Muscle of leg (tissue), 11 donors: ENCODE data around the gene DDX56. TPM values are rescaled to one million over a fixed set of nuclear protein-coding genes. Genes with fewer than 3 reads are reported as not detected.

Experiments
- DNase-seq: peaks from one replicate; pipeline ENCODE4 v3.0.0; 2013
- H3K27ac ChIP-seq: one replicate; pipeline ENCODE4 v1.5.1; 2013; ENCODE audit warnings: mild to moderate bottlenecking, low read length, control low read depth
- H3K27me3 ChIP-seq: one replicate; pipeline ENCODE4 v1.6.1; 2013; ENCODE audit warnings: low read length; ENCODE audit not compliant: control insufficient read depth, insufficient read depth
- H3K36me3 ChIP-seq: one replicate; pipeline ENCODE4 v1.6.1; 2013; ENCODE audit warnings: low read length; ENCODE audit not compliant: control insufficient read depth, insufficient read depth
- H3K4me1 ChIP-seq: one replicate; pipeline ENCODE4 v1.6.1; 2013; ENCODE audit warnings: low read length; ENCODE audit not compliant: control insufficient read depth, insufficient read depth
- H3K4me3 ChIP-seq: one replicate; pipeline ENCODE4 v1.5.1; 2013; ENCODE audit warnings: low read length, control low read depth
- H3K9me3 ChIP-seq: replicated peaks from 2 replicates; pipeline ENCODE4 v1.6.1; 2013; ENCODE audit warnings: low read depth, low read length; ENCODE audit not compliant: control insufficient read depth
- WGBS: methylation state at CpG from one replicate; pipeline ENCODE4 v1.1.5; 2013; ENCODE audit warnings: missing lambda C conversion rate; ENCODE audit not compliant: insufficient coverage; 5-methylcytosine and 5-hydroxymethylcytosine counted together
- polyA plus RNA-seq, 8 donors: library from polyadenylated mRNA; unstranded; fragments of 120-200 nt; gene quantifications; one replicate each; pipeline versions ENCODE4 v1.2.1 to v1.2.3, GENCODE V29; 2013; ENCODE audit warnings: inconsistent platforms in 1 of 8, low replicate concordance in 1 of 8; ENCODE audit not compliant: insufficient read length in 8 of 8, insufficient read depth in 1 of 8
- total RNA-seq: library from RNA; stranded (reverse); fragments of 120-200 nt; gene quantifications from one replicate; pipeline ENCODE4 v1.2.4, GENCODE V29; 2013

Gene DDX56
- total and polyA plus RNA-seq, 9 donors: 43.6 to 64.5 (median 52.7) TPM

GRCh38 chr7:44615793-44616192 lies 42.1 kb upstream of the DDX56 start:
- Histone ChIP-seq H3K4me3 (no peak overlapping the region), H3K4me1 (peaks cover 5% of the 10 kb centered on the region), H3K9me3 (no peaks in the 10 kb centered on the region), H3K27ac (peak overlapping the region; percentile 40), H3K27me3 (no peaks in the 10 kb centered on the region), H3K36me3 (no peaks in the 10 kb centered on the region)
- DNase-seq: no peak
- WGBS: no CpG with 5 or more reads among the region's 5 CpGs

GRCh38 chr7:44615149-44615611 lies 41.5 kb upstream of the DDX56 start:
- Histone ChIP-seq H3K4me1 (peaks cover 5% of the 10 kb centered on the region), H3K27me3 (no peaks in the 10 kb centered on the region), H3K4me3 (no peak overlapping the region), H3K36me3 (no peaks in the 10 kb centered on the region), H3K9me3 (no peaks in the 10 kb centered on the region), H3K27ac (peak overlapping the region; percentile 40)
- peak; percentile 58 for DNase-seq
- no CpG with 5 or more reads among the region's 2 CpGs for WGBS

- no peaks in the 10 kb centered on the region for H3K36me3 ChIP-seq
- H3K4me1 ChIP-seq: peaks cover 16% of the 10 kb centered on the region
- no peaks in the 10 kb centered on the region for H3K27me3 ChIP-seq
- H3K27ac ChIP-seq: no peak overlapping the region
- 80% methylated on average over 1 of the region's 3 CpGs for WGBS
- H3K9me3 ChIP-seq: no peaks in the 10 kb centered on the region
- H3K4me3 ChIP-seq: no peak overlapping the region
- no peak for DNase-seq
These were observed 36.1 kb upstream of the DDX56 start for GRCh38 chr7:44609829-44610228.

- Histone ChIP-seq H3K27ac (no peak overlapping the region), H3K4me3 (no peak overlapping the region), H3K27me3 (no peaks in the 10 kb centered on the region), H3K4me1 (peaks cover 16% of the 10 kb centered on the region), H3K36me3 (no peaks in the 10 kb centered on the region), H3K9me3 (no peaks in the 10 kb centered on the region)
- WGBS: 76% methylated on average over 4 of the region's 14 CpGs
- no peak for DNase-seq
These were observed 35.4 kb upstream of the DDX56 start for GRCh38 chr7:44608916-44609648.

- Histone ChIP-seq H3K27me3 (no peaks in the 10 kb centered on the region), H3K4me3 (peak overlapping the region; percentile 93), H3K4me1 (peaks cover 16% of the 10 kb centered on the region), H3K36me3 (no peaks in the 10 kb centered on the region), H3K27ac (peak overlapping the region; percentile 97), H3K9me3 (no peaks in the 10 kb centered on the region)
- DNase-seq: no peak
- 74% methylated on average over 22 of the region's 35 CpGs for WGBS
These were observed 33.7 kb upstream of the DDX56 start for GRCh38 chr7:44607141-44608068.

- WGBS: under 1% methylated on average over 86 of the region's 93 CpGs
- H3K4me3 ChIP-seq: peak within 1 kb of the TSS; percentile 93
- peak; percentile 99 for DNase-seq
- no peaks in the 10 kb centered on the region for H3K27me3 ChIP-seq
- H3K36me3 ChIP-seq: no peaks in the 10 kb centered on the region
- peaks cover 16% of the 10 kb centered on the region for H3K4me1 ChIP-seq
- H3K27ac ChIP-seq: peak within 1 kb of the TSS; percentile 98
- H3K9me3 ChIP-seq: no peaks in the 10 kb centered on the region
These were observed 32.8 kb upstream of the DDX56 start, which contains the start of gene OGDH for GRCh38 chr7:44606341-44607140. Gene OGDH (plus strand): TSS chr7:44606627. CDS start chr7:44624344, 17,717 bp downstream.

- H3K9me3 ChIP-seq: no peaks in the 10 kb centered on the region
- H3K27me3 ChIP-seq: peaks cover 4% of the 10 kb centered on the region
- H3K4me1 ChIP-seq: peaks cover 16% of the 10 kb centered on the region
- H3K4me3 ChIP-seq: no peak overlapping the region
- no peak for DNase-seq
- no peak overlapping the region for H3K27ac ChIP-seq
- WGBS: no CpG with 5 or more reads among the region's 2 CpGs
- no peaks in the 10 kb centered on the region for H3K36me3 ChIP-seq
These were observed 31.2 kb upstream of the DDX56 start for GRCh38 chr7:44604941-44605340.

- WGBS: 57% methylated on average over 1 of the region's 6 CpGs
- no peak for DNase-seq
- Histone ChIP-seq H3K36me3 (no peaks in the 10 kb centered on the region), H3K4me1 (peaks cover 16% of the 10 kb centered on the region), H3K9me3 (no peaks in the 10 kb centered on the region), H3K27me3 (peaks cover 4% of the 10 kb centered on the region), H3K27ac (no peak overlapping the region), H3K4me3 (no peak overlapping the region)
These were observed 29.5 kb upstream of the DDX56 start for GRCh38 chr7:44603193-44603592.

- no peaks in the 10 kb centered on the region for H3K36me3 ChIP-seq
- DNase-seq: no peak
- WGBS: 80% methylated on average over 1 of the region's 1 CpG
- no peaks in the 10 kb centered on the region for H3K9me3 ChIP-seq
- H3K4me3 ChIP-seq: no peak overlapping the region
- no peak overlapping the region for H3K27ac ChIP-seq
- H3K4me1 ChIP-seq: peaks cover 15% of the 10 kb centered on the region
- H3K27me3 ChIP-seq: peaks cover 4% of the 10 kb centered on the region
These were observed 28.8 kb upstream of the DDX56 start for GRCh38 chr7:44602576-44602910.
